Anterior cingulate cortex (tissue), 58 donors: ENCODE results near the gene COL25A1.
"Not testable (repeated sequence)": the region's sequence is repeated elsewhere in the genome, so short reads cannot be mapped to it uniquely, and the experiment has no call there.

Experiments used
- DNase-seq, 58 donors: peaks; one replicate each; lab custom pipeline; 2025; lab: John Stamatoyannopoulos, UW

COL25A1 gene

DNA sequence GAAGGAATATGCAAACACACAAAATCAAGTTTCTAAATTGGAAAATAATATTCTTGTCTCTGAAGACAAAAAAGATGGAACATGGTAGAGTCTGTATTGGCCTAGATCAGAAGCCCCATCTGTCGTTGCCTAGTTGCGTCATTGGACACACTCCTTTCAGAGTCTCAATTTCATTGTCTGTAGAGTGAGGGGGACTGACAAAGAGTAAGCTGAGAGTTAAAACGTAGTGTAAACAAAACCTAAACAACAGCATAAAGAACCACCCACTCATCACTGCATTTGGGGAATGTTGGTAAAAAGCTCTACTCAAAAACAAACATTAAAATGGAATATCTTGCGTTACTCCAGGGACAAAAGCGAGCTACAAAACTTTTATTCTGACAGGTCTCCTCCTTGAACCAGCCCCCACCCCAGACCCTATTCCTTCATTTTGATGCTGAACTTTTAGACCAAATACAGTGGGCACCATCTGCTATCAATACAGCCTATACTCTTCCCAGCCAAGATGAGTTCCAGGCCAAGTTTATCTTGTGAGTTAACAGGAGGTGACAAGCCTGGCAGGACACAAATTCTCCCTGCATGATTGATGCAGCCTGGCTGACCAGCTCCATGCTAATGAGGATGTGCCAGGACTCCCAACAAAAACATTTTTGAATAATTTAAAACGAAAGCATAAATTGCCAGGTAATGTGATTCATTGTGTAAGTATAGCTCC lies 125.2 kb downstream of the COL25A1 start:
- DNase-seq = no peak

DNA sequence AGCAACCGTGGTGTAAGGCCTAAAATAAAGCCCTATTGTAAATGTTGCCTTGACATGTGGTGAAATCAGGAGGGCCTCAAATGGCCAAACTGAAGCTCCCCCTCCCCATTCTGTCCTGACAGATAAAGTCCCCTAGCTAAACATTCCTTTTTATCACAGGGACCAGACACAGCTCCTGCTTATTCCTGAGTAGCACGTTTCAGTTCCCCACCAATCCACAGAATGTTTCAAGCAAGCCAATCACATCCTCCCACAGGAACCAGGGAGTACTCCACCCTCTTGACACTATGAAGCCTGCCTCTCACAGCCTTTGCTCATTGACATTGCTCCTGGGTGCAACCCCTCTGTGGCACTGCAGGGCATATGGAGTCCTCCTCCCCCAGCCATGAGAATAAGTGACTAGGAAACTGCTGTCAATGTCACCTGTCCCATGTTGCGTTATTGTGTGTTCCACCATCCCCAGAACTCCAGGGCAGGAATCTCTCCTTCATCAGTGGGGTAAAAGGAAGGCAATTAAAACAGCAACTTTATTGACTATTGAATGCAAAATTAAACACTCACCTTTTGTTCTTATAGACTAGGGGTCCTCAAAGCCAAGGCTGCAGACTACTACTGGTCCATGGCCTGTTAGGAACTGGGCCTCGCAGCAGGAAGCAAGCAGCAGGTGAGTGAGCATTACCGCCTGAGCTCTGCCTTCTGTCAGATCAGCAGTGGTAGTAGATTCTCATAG lies 128.1 kb downstream of the COL25A1 start:
- no peak for DNase-seq

DNA sequence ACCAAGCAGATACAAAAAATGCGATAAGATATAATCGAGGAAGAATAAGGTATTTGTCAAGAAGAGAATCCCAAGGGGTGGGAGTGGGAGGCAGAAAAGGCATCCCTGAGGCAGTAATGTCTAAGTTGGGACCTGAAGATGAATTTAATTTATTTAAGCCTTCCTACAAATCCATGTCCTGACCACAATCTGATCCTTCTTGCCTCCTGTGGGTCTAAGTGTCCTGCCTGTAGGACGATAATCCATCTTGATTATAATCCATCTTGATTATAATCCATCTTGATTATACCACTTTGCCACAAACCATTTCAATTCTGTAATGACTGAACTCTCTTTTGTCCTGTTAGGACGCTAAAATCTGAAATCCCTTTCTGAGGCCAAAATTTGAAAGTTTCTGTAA lies 130.2 kb downstream of the COL25A1 start:
- DNase-seq = no peak

GRCh38 chr4:109171070-109171469 lies 131.4 kb downstream of the COL25A1 start:
- DNase-seq = no peak

GRCh38 chr4:109169170-109169569 lies 133.3 kb downstream of the COL25A1 start:
- no peak for DNase-seq

- DNase-seq = no peak
Observed at GRCh38 chr4:109166586-109166985, 135.9 kb downstream of the COL25A1 start.

DNA sequence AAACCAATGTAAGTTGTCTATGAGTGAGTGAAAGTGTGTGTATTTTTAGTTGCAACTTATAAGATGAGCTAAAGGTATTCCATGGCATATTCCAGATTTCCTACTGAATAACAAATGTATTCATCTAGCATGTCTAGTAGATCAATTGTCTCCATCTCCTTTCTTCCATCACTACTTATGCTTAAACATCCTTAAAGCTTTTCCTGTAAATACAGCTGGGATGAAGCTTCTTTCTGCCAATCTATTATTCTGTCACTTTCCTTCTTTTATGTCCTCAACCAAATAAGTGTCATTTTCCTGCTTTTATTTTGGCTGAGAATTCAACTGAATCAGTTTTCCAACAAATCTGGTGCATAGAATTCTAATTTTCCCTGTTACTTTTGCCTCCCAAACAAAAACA lies 136.3 kb downstream of the COL25A1 start:
- no peak for DNase-seq

- DNase-seq = no peak
Observed at GRCh38 chr4:109164011-109164410, 138.4 kb downstream of the COL25A1 start.

- DNase-seq = no peak
Observed at GRCh38 chr4:109163493-109163892, 139.0 kb downstream of the COL25A1 start.

- no peak for DNase-seq
Observed at GRCh38 chr4:109162759-109163158, 139.7 kb downstream of the COL25A1 start.

DNA sequence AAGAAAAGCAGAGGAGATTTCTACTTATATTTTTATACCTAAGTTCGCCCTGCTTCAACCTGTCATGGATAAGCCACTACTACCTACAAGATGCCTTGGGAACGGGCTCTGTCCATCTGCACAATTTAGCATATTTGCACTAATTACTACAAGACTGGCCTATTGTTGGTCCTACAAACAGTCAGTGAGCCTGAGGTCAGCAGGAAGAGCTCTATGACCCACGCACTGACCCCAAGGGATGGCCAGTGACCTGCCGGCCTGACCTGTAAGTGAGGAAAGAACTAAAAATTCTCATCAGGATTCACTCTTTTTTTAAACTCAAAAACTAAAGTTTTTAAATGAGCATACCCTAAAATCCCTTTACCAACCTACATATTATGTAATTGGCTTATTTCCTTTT lies 142.0 kb downstream of the COL25A1 start:
- DNase-seq = no peak

DNA sequence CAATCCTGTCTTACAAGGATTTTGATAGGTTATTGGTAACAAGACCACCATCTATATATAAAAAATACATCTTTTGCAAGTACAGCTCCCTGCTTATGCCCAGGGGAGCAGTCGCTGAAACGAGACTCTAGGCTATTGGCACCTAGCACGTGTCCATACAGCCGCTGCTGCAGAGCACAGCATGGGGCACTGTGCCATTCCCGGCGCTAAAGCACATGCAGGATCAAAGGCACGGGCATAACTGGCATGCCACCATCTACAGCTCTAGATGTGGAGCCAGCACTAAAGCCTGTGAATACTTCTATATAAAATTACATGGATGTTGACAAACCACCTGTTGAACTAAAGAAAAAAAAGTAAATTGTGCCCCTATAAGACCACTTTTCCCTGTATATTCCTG lies 144.8 kb downstream of the COL25A1 start:
- DNase-seq = no peak

DNA sequence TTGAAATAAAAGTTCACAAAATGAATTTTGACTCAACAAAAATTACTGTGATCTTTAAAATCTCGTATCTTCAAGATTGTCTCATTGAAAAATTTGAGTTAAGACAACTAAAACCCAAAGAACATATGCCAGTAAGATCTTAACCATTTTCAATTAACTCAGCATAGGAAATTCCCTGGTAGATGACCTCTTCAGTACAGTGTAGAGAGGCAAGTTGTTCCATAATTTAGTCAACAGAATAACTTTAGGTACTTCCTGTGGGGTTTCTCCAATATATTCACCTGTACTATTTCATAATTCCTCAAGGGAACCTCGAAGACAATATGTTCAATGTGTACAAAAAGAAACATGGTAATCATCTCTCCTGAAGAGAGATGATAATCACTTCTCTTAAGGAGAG lies 145.3 kb downstream of the COL25A1 start:
- DNase-seq = no peak

DNA sequence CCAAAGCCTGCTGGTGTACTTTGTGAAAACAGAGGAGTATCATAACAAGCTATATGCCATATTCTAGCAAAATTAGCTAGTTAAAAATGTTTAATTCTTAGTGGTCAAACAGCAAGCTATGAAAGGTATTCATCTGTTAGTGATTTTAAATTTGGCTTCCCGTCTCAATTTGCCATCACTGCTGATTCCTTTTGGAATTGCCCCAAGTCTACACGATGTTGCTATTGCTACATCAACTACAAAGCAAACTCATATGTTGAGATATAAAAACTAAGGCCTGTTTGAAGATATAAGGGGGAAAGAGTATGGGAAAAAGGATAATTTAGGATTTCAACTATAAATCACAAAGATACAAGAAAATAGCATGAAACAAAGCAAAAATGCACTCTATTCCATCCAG lies 146.1 kb downstream of the COL25A1 start:
- no peak for DNase-seq

DNA sequence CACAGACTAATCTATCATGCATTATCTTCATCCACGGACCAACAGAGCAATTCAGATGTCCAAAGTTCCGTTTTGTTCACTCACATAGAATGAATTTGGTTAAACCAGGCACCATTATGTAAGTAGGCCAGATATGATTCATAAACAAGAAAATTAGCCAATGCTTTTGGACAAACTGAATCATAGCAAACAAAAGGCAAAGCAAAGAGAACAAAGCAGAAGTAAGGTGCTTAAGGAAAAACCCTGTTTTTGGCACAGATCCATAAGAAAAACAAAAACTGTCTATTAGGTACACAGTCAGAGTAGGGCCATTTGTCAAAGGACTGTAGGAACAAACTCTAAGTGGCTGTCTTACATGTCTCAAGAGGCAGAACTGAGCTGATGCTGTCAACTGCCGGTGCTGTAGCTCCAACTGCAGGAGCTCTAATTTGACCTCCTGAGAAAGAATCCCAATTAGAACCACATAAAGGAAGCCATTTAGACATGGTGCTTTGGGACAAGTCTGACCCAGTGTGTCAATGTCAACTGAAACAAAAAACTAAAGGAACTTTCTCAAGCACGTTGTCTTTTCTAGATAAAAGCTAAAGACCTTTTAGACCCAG lies 146.7 kb downstream of the COL25A1 start:
- DNase-seq = no peak

DNA sequence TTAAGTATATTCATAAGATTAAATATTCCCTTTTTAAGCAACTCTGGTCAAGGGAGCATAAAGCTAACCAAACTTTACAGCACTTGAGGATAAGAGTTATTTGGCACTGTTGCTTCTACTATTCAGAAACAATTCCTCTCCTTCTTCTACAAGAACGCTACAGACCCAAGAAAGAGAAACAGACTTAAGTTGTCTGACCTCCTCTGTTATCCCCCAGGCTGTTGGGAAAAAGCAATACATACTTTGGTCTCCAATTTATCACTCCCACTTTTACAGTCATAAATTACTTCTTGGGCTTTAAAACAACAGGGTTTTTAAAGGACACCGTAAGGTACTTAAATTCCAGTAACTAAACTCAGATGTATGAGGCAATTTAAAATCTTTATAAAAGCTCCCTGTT lies 147.4 kb downstream of the COL25A1 start:
- no peak for DNase-seq

DNA sequence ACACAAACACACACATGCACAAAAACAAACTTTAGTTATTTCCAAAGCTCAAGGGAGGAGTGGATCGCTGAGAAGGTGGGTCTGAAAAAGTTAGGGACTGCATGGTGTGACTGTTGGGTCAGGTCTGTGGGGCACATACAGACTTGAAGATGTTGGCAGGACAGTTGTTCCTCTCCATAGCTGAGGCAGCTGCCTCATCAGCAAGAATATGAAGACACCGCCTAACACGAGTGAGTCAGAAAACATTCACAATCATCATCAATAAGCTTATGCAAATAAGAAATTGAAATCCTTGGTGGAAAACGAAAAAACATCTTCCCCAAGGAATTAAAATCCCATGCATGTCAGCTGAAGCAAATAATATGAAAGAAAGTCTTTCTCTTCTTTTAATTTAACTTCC lies 148.0 kb downstream of the COL25A1 start:
- DNase-seq = no peak

- no peak for DNase-seq
Observed at GRCh38 chr4:109149836-109150235, 152.6 kb downstream of the COL25A1 start.

DNA sequence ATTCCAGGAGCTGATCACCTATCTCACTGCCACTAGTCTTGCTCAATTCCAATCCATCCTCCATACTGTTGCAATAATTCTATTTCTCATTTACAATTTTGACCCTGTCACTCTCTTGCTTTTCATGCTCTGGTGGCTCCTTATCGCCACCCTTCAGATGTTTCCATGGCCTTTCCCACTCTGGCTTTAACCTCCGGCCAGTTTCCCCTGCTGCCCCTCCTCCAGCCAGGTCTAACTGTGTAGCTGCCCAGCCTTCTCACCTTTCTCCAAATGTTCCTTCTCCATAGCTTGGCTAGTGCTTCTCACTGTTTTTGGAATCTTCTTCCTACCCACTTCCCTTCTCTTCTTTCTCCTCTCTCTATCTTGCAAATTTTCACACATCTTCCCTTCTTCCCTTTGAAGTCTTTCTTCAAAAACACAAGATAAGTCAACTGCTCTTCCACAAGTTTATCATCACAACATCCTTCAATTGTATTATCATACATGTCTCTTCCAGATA lies 153.8 kb downstream of the COL25A1 start:
- no peak for DNase-seq

- DNase-seq = no peak
Observed at GRCh38 chr4:109147135-109147534, 155.3 kb downstream of the COL25A1 start.

DNA sequence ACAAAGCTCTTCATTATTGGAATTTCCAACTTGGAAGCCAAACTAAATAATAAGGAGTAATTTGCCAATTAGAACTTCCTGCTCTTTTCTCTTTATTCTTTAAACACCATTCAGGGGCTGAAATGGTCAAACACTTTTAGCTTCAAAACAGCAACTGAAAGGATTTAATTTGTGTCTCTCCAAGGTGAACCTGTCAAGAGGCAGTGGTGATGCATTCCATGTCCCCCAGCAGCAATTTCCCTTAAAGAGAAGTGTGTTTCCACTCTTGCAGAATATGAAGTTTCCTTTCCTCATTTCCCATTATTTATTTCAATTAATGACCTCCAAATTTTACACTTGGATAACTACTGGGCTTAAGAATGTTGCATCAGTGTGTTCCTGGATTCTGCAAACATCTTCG lies 156.0 kb downstream of the COL25A1 start:
- no peak for DNase-seq

DNA sequence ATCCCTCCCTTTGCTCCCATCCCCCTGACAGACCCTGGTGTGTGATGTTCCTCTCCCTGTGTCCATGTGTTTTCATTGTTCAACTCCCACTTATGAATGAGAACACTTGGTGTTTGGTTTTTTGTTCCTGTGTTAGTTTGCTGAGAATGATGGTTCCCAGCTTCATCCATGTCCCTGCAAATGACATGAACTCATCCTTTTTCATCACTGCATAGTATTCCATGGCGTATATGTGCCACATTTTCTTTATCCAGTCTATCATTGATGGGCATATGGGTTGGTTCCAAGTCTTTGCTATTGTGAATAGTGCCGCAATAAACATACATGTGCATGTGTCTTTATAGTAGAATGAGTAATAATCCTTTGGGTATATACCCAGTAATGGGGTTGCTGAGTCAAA lies 164.3 kb downstream of the COL25A1 start:
- not testable (repeated sequence) for DNase-seq
